Endothelial cell of umbilical vein (primary cell): ENCODE data around the gene METTL16. TPM values are rescaled to one million over a fixed set of nuclear protein-coding genes. Genes with fewer than 3 reads are reported as not detected.

Experiments
- BruUV-seq: library from RNA; stranded (reverse); fragments of 400-500 nt; replicated peaks from 2 replicates; lab custom pipeline; 2021; lab: Mats Ljungman, UMichigan
- CTCF ChIA-PET: fragments of 300-600, 350-600 bp; sonication (Branson Sonifier 250); formaldehyde crosslinking; loops from one replicate; lab custom pipeline; 2021; ENCODE audit warnings: antibody characterized with exemption, inconsistent platforms; lab: Charles Lee
- POLR2A ChIA-PET: fragments of 300-600, 350-600 bp; sonication (Branson Sonifier 250); formaldehyde crosslinking; loops from one replicate; lab custom pipeline; 2021; ENCODE audit warnings: antibody characterized with exemption, inconsistent platforms; lab: Charles Lee
- DNase-seq: peaks from one replicate; pipeline ENCODE4 v3.0.0-alpha.2; 2011; ENCODE audit warnings: low read depth, low spot score
- FAIRE-seq: peaks from 2 replicates; lab custom pipeline; 2011; peaks lifted over from hg19 to GRCh38; lab: Jason Lieb, UNC
- H2AFZ ChIP-seq: 2 replicates; pipeline ENCODE4 v1.6.0; 2012; ENCODE audit warnings: low read depth, low read length, control low read depth, inconsistent platforms
- H3K27ac ChIP-seq: 2 replicates; pipeline ENCODE4 v1.5.1; 2011; ENCODE audit warnings: low read depth, mild to moderate bottlenecking, control low read depth, low read length, moderate library complexity; ENCODE audit not compliant: insufficient read depth
- H3K27me3 ChIP-seq, 2 experiments: 2 replicates each; pipeline versions ENCODE4 v1.6.0 to v1.6.1; 2011; ENCODE audit warnings: low read length in 2 of 2, mixed read lengths in 1 of 2; ENCODE audit not compliant: control insufficient read depth in 2 of 2, insufficient read depth in 2 of 2
- H3K36me3 ChIP-seq, 2 experiments: 2 replicates in 1 of 2; 3 replicates in 1 of 2; pipeline ENCODE4 v1.5.1; 2011; ENCODE audit warnings: low read length in 2 of 2, mild to moderate bottlenecking in 1 of 2, moderate library complexity in 1 of 2; ENCODE audit not compliant: control insufficient read depth in 2 of 2, insufficient read depth in 2 of 2; ENCODE audit errors: extremely low read depth in 1 of 2
- H3K4me1 ChIP-seq: 3 replicates; pipeline ENCODE4 v1.5.1; 2011; ENCODE audit warnings: mild to moderate bottlenecking, low read length; ENCODE audit not compliant: control insufficient read depth, insufficient read depth; ENCODE audit errors: extremely low read depth
- H3K4me2 ChIP-seq: 2 replicates; pipeline ENCODE4 v1.6.1; 2011; ENCODE audit warnings: low read length, control low read depth, mixed read lengths; ENCODE audit not compliant: insufficient read depth
- H3K4me3 ChIP-seq, 3 experiments: fragments of 200-600 bp in 1 of 3; sonication (generic), shearing (Covaris generic) in 1 of 3; replicated peaks in 1 of 3; 2 replicates each; pipeline ENCODE4 v1.5.1; 2011 to 2016; ENCODE audit warnings: control low read depth in 3 of 3, low read length in 3 of 3, mild to moderate bottlenecking in 2 of 3, inconsistent platforms in 1 of 3, low read depth in 1 of 3, moderate library complexity in 1 of 3; ENCODE audit not compliant: insufficient read depth in 1 of 3
- H3K79me2 ChIP-seq: 2 replicates; pipeline ENCODE4 v1.6.0; 2012; ENCODE audit warnings: low read length, inconsistent platforms; ENCODE audit not compliant: control insufficient read depth, insufficient read depth
- H3K9ac ChIP-seq: replicated peaks from 2 replicates; pipeline ENCODE3; 2011; ENCODE audit warnings: low read length, control low read depth; ENCODE audit not compliant: insufficient read depth; ENCODE audit errors: extremely low read depth
- H3K9me1 ChIP-seq: replicated peaks from 3 replicates; pipeline ENCODE4 v1.6.0; 2011; ENCODE audit warnings: mild to moderate bottlenecking, low read length; ENCODE audit not compliant: control insufficient read depth, insufficient read depth; ENCODE audit errors: extremely low read depth
- H3K9me3 ChIP-seq: replicated peaks from 2 replicates; pipeline ENCODE4 v1.5.1; 2012; ENCODE audit warnings: low read length, inconsistent platforms; ENCODE audit not compliant: control insufficient read depth, insufficient read depth
- H4K20me1 ChIP-seq: replicated peaks from 2 replicates; pipeline ENCODE3; 2011; ENCODE audit warnings: mild to moderate bottlenecking, low read length; ENCODE audit not compliant: control insufficient read depth, insufficient read depth; ENCODE audit errors: extremely low read depth
- CTCF ChIP-seq, 2 donors: IDR thresholded peaks; 1 replicate in 1 of 2; 2 replicates in 1 of 2; pipeline ENCODE4 v1.5.1; 2011; ENCODE audit warnings: low read length in 2 of 2, mild to moderate bottlenecking in 2 of 2, moderate library complexity in 2 of 2, control low read depth in 1 of 2, inconsistent platforms in 1 of 2, low read depth in 1 of 2; ENCODE audit not compliant: insufficient read depth in 1 of 2; ENCODE audit errors: extremely low read depth in 1 of 2
- EZH2 ChIP-seq: IDR thresholded peaks from 2 replicates; pipeline ENCODE4 v1.6.1; 2012; ENCODE audit warnings: borderline replicate concordance, low read depth, mild to moderate bottlenecking, moderate library complexity, low read length, inconsistent platforms; ENCODE audit not compliant: severe bottlenecking
- FOS ChIP-seq: IDR thresholded peaks from 2 replicates; pipeline ENCODE4 v1.6.1; 2011; ENCODE audit warnings: mild to moderate bottlenecking, low read length, moderate library complexity, borderline replicate concordance; ENCODE audit not compliant: insufficient read depth
- GATA2 ChIP-seq: IDR thresholded peaks from 2 replicates; pipeline ENCODE4 v1.7.0; 2011; ENCODE audit warnings: low read depth, mild to moderate bottlenecking, moderate library complexity, mixed read lengths, low read length; ENCODE audit not compliant: insufficient read length, insufficient read depth
- JUN ChIP-seq: IDR thresholded peaks from 2 replicates; pipeline ENCODE4 v1.6.1; 2011; ENCODE audit warnings: borderline replicate concordance, low read depth; ENCODE audit not compliant: insufficient read length, insufficient read depth
- MAX ChIP-seq: IDR thresholded peaks from 2 replicates; pipeline ENCODE4 v1.6.1; 2011; ENCODE audit not compliant: insufficient read depth, insufficient read length
- MYC ChIP-seq: IDR thresholded peaks from one replicate; pipeline ENCODE4 v1.6.1; 2011; ENCODE audit warnings: mild to moderate bottlenecking, low read depth, low read length
- POLR2A ChIP-seq: IDR thresholded peaks from 2 replicates; pipeline ENCODE4 v1.6.1; 2012; ENCODE audit warnings: low read depth, mild to moderate bottlenecking, control low read depth, low read length
- POLR2AphosphoS5 ChIP-seq: IDR thresholded peaks from 2 replicates; pipeline ENCODE4 v1.6.1; 2012; ENCODE audit warnings: low read depth, mild to moderate bottlenecking, control low read depth, low read length, moderate library complexity; ENCODE audit not compliant: insufficient read depth
- dilution Hi-C: fragments of 300-500 bp; cut with MboI; formaldehyde crosslinking; loops from one replicate; pipeline ENCODE4 v1.15.0; 2019; ENCODE audit warnings: low sequenced_read_pairs; ENCODE audit not compliant: extremely low pct_ligation_motif_present
- intact Hi-C: fragments of 100-400 bp; cut with micrococcal nuclease; formaldehyde crosslinking; loops from one replicate; pipeline ENCODE4 v1.10.0; 2022
- polyA plus RNA-seq, 4 experiments: library from polyadenylated mRNA; depleted of rRNA in 3 of 4; stranded (reverse) in 3 of 4; unstranded in 1 of 4; fragments of >200 nt; gene quantifications; 2 replicates each; pipeline versions ENCODE4 v1.2.1 to v1.2.3, GENCODE V29; 2011 to 2012; ENCODE audit warnings: missing spikeins in 1 of 4
- total RNA-seq: library from RNA; stranded (reverse); gene quantifications from 2 replicates; pipeline ENCODE4 v1.2.3, GENCODE V29; 2021

METTL16 gene
- total and polyA plus RNA-seq, 2 donors (not counting 3 experiments of a cell fraction or from before 2014, with no cell fraction given) = 11.0 to 24.7 TPM

GRCh38 chr17:2418572-2418971, 93.1 kb downstream of the METTL16 start:
- Histone ChIP-seq H3K36me3 (peaks cover 5 to 13% of the 10 kb centered on the region in 2 experiments), H3K27ac (no peak overlapping the region), H3K4me2 (no peak overlapping the region), H3K9me3 (no peaks in the 10 kb centered on the region), H3K27me3 (no peaks in the 10 kb centered on the region), H3K9ac (no peak overlapping the region), H3K4me1 (no peaks in the 10 kb centered on the region), H3K4me3 (no peak overlapping the region), H3K9me1 (no peaks in the 10 kb centered on the region), H2AFZ (no peak overlapping the region), H4K20me1 (no peaks in the 10 kb centered on the region), H3K79me2 (no peaks in the 10 kb centered on the region)
- dilution Hi-C loops (no loop called here), intact Hi-C loops (loop anchor here (5.0 to 10.0 kb wide), 2 partner anchors 256 to 366 kb away; no protein-coding TSS in a partner anchor)
- DNase-seq (no peak), FAIRE-seq (no peak)
- ChIA-PET CTCF (interaction anchor here (1.2 to 10.8 kb wide), 2 partner anchors 12 to 37 kb away, joined by 4 to 909 read pairs; no protein-coding TSS in a partner anchor), POLR2A (no interaction called here)
- BruUV-seq = no TSS peak
- TF ChIP-seq EZH2 (no peak), POLR2AphosphoS5 (no peak), FOS (no peak), JUN (no peak), GATA2 (no peak), MYC (no peak), POLR2A (no peak), CTCF (IDR thresholded peaks at IDR 0.05; ENCODE audit: extremely low read depth in 1 of 2, insufficient read depth in 1 of 2, low read depth in 1 of 2, low read length in 2 of 2) (no peak), MAX (no peak)
